Cardiac muscle cell (in vitro differentiated cells and primary cell): ENCODE data around the gene CTNNA3. TPM values are rescaled to one million over a fixed set of nuclear protein-coding genes. Genes with fewer than 3 reads are reported as not detected.

Experiments
- DNase-seq, 2 donors: peaks; one replicate each; pipeline versions ENCODE4 v3.0.0 to v3.0.0-alpha.2; 2010 to 2017; ENCODE audit warnings: low read depth in 1 of 2, low spot score in 1 of 2
- H3K27ac ChIP-seq: fragments of 200-600 bp; sonication (generic); 2 replicates; pipeline ENCODE4 v1.5.1; 2016
- H3K27me3 ChIP-seq: fragments of 200-600 bp; sonication (generic); 2 replicates; pipeline ENCODE4 v1.6.0; 2016; ENCODE audit warnings: control low read depth
- H3K36me3 ChIP-seq: fragments of 200-600 bp; sonication (generic); 2 replicates; pipeline ENCODE4 v1.5.1; 2016; ENCODE audit warnings: control low read depth
- H3K4me1 ChIP-seq: fragments of 200-600 bp; sonication (generic); 2 replicates; pipeline ENCODE4 v1.8.1; 2017; ENCODE audit warnings: low read depth, mild to moderate bottlenecking, mixed run types
- H3K4me3 ChIP-seq: fragments of 200-600 bp; sonication (generic); 2 replicates; pipeline ENCODE4 v1.5.1; 2016; ENCODE audit warnings: mild to moderate bottlenecking
- H3K9me3 ChIP-seq: fragments of 200-600 bp; sonication (generic); 2 replicates; pipeline ENCODE4 v1.5.1; 2017; ENCODE audit warnings: low read depth, mild to moderate bottlenecking, control low read depth
- polyA plus RNA-seq: library from polyadenylated mRNA; unstranded; fragments of >200 nt; fragmentation: Nextera tagmentation; extraction: Ambion mirVana; gene quantifications from 2 replicates; pipeline ENCODE4 v1.2.1, GENCODE V29; 2016
- total RNA-seq: library from RNA; depleted of rRNA; stranded (reverse); fragments of >200 nt; gene quantifications from 2 replicates; pipeline ENCODE4 v1.2.3, GENCODE V29; 2016
- TF ChIP-seq, protein P1 (sequence below): IDR thresholded peaks from 2 replicates; pipeline ENCODE4 v1.5.1; 2012; ENCODE audit warnings: low read depth, mild to moderate bottlenecking, low read length

Gene CTNNA3
- total and polyA plus RNA-seq, 2 experiments from 2014 or later, result 55.8 to 71.7 TPM

DNA sequence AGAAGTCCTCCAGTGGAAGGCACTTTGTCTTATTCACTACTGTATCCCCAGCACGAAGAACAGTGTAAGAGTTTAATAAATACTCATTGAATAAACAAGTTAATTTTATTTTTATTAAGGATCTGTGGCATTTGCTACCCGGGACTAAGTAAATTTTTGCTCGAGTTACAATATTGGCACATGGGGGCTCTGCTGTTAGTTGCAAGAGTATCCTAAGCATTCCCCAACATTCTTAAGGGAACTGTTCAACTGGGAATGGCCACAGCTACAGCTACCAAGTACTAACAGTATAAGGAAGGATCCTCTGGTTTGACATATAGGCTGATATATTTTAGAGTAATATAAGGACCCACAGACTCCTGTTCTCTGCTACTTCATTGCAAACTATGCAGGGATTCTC is 778.9 kb downstream of the CTNNA3 start:
- no peak overlapping the region for H3K27ac ChIP-seq
- TF ChIP-seq, protein P1, sequence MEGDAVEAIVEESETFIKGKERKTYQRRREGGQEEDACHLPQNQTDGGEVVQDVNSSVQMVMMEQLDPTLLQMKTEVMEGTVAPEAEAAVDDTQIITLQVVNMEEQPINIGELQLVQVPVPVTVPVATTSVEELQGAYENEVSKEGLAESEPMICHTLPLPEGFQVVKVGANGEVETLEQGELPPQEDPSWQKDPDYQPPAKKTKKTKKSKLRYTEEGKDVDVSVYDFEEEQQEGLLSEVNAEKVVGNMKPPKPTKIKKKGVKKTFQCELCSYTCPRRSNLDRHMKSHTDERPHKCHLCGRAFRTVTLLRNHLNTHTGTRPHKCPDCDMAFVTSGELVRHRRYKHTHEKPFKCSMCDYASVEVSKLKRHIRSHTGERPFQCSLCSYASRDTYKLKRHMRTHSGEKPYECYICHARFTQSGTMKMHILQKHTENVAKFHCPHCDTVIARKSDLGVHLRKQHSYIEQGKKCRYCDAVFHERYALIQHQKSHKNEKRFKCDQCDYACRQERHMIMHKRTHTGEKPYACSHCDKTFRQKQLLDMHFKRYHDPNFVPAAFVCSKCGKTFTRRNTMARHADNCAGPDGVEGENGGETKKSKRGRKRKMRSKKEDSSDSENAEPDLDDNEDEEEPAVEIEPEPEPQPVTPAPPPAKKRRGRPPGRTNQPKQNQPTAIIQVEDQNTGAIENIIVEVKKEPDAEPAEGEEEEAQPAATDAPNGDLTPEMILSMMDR, result no peak
- no peaks in the 10 kb centered on the region for H3K27me3 ChIP-seq
- H3K4me3 ChIP-seq, result no peak overlapping the region
- H3K9me3 ChIP-seq, result no peaks in the 10 kb centered on the region
- H3K36me3 ChIP-seq, result no peaks in the 10 kb centered on the region
- no peaks in the 10 kb centered on the region for H3K4me1 ChIP-seq
- peak; percentile 1 to 22 for DNase-seq

DNA sequence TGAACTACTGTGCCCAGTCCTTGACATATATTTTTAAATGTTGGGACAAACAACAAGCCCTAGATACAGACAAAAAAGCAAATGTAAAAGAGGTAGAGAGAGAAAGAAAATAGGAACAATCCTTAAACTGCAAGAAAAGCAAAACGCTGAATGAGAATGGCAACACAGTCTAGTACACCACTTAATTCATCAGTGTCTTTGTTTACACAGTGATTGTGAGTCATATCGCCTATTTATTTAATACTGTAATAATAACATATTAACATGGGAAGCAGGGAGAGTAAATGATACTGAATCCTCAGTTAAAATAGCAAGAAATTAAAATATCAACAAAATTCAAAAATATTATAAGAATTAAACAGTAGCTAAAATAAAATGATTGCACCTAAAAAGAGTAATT is 780.0 kb downstream of the CTNNA3 start:
- Histone ChIP-seq H3K4me3 (no peak overlapping the region), H3K36me3 (no peaks in the 10 kb centered on the region), H3K27ac (no peak overlapping the region), H3K4me1 (no peaks in the 10 kb centered on the region), H3K27me3 (no peaks in the 10 kb centered on the region), H3K9me3 (no peaks in the 10 kb centered on the region)
- TF ChIP-seq, protein P1, result no peak
- DNase-seq, result no peak

DNA sequence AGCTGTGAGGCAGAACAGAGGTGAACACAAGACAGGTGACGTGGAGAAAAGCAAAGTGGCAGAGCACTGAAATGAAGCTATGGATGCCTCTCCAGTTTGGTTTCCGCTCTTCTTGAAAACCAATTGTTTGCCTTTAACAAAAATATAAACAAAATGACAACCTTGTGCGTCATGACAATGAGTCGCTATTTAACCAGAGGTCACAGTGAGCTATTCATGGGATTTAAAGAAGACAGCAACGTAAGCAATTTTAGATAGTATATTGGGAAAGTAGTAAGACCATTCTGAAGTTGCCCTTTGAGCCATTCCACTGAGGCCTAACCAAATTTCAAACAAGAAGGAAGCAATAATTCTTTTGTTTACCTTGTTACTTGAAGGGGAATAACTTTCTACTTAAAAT is 785.3 kb downstream of the CTNNA3 start:
- TF ChIP-seq, protein P1, result no peak
- no peaks in the 10 kb centered on the region for H3K27me3 ChIP-seq
- no peak for DNase-seq
- no peaks in the 10 kb centered on the region for H3K4me1 ChIP-seq
- no peak overlapping the region for H3K27ac ChIP-seq
- no peaks in the 10 kb centered on the region for H3K9me3 ChIP-seq
- H3K36me3 ChIP-seq, result no peaks in the 10 kb centered on the region
- H3K4me3 ChIP-seq, result no peak overlapping the region

DNA sequence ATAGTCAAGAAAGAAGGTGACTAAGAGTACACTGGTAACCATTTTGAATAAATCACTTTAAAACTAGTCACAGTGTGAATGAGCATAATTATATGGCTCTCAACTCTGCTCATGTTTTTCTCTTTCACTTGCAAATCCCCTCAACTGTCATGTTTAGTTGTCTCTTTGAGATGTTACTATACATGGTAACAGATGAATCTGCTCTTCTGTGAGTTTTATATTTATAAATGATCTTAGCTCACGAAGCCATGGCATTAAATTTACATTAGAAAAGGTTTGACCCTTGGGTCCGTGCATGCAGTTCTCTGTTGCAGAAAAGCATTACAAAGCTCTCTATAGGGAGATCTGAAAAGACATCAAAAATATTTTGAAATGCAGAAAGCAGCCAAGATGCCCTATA is 803.1 kb downstream of the CTNNA3 start:
- H3K36me3 ChIP-seq, result no peaks in the 10 kb centered on the region
- H3K4me1 ChIP-seq, result peaks cover 5% of the 10 kb centered on the region
- no peaks in the 10 kb centered on the region for H3K27me3 ChIP-seq
- TF ChIP-seq, protein P1, result no peak
- no peak for DNase-seq
- no peak overlapping the region for H3K4me3 ChIP-seq
- no peaks in the 10 kb centered on the region for H3K9me3 ChIP-seq
- H3K27ac ChIP-seq, result no peak overlapping the region

DNA sequence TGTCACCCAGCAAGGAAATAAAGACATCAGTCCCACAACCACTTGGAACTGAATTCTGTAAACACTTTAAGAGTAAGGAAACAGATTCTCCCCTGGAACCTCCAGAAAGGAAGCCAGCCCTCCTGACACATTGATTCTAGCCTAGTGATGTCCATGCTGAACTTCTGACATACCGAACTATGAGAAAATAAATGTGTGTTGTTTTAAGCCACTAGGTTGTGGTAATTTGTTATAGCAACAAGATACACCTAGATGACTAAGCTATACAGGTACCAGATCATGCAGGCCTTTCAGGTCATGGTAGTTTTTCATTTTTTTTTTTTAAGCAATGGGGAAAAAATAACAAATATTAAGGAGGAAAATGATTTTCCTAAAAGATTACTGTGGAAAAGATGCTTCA is 807.8 kb downstream of the CTNNA3 start:
- TF ChIP-seq, protein P1, result no peak
- H3K9me3 ChIP-seq, result no peaks in the 10 kb centered on the region

DNA sequence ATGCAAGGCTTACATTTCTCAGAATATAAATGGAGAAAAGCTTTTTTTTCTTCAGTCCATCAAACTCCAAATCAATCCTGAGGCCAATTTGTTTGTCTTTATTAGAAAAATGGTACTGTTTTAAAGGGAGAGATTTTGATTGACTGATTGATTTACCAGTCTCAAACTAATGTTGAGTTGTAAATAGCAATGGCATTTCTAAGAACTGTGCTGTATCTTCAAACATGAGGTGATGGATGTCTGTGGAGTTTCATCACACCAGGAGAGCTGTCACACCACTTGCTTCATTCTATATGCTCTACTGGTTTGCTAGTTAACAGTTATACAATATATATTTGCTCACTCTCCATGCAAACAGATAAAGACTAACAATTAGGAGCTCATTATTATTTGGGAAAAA is 809.1 kb downstream of the CTNNA3 start:
- no peak for DNase-seq
- Histone ChIP-seq H3K27me3 (no peaks in the 10 kb centered on the region), H3K36me3 (no peaks in the 10 kb centered on the region), H3K27ac (no peak overlapping the region), H3K9me3 (no peaks in the 10 kb centered on the region), H3K4me1 (peaks cover 15% of the 10 kb centered on the region), H3K4me3 (no peak overlapping the region)
- TF ChIP-seq, protein P1, result no peak

More for the DNA sequence above, 807.8 kb downstream of the CTNNA3 start:
- no peak for DNase-seq
- no peaks in the 10 kb centered on the region for H3K36me3 ChIP-seq
- H3K27ac ChIP-seq, result no peak overlapping the region
- no peak overlapping the region for H3K4me3 ChIP-seq
- H3K4me1 ChIP-seq, result peaks cover 16% of the 10 kb centered on the region
- no peaks in the 10 kb centered on the region for H3K27me3 ChIP-seq
